Psoas muscle (tissue), 8 donors: ENCODE data around the gene EIF2B5. TPM values are rescaled to one million over a fixed set of nuclear protein-coding genes. Genes with fewer than 3 reads are reported as not detected.
A peak's percentile ranks its signal among the peaks of the same experiment; 100 is the strongest.

Source experiments
- ATAC-seq, 4 donors: fragments of 200-7000 bp; cut with Tn5 transposase; one replicate each; pipeline ENCODE4 v1.9.1; 2020; ENCODE audit warnings: moderate library complexity in 3 of 4, mild to moderate bottlenecking in 2 of 4
- DNase-seq, 2 donors: peaks; one replicate each; pipeline ENCODE4 v3.0.0-alpha.2; 2020
- H3K27ac ChIP-seq: fragments of 200-600 bp; one replicate; pipeline ENCODE4 v1.8.0; 2022
- H3K27me3 ChIP-seq, 3 donors: fragments of 200-600 bp in 1 of 3; one replicate each; pipeline versions ENCODE4 v1.6.1 to v1.8.0; 2013 to 2022; ENCODE audit warnings: low read length in 2 of 3, mild to moderate bottlenecking in 2 of 3, moderate library complexity in 1 of 3; ENCODE audit not compliant: insufficient read depth in 3 of 3
- H3K36me3 ChIP-seq, 2 donors: fragments of 200-600 bp in 1 of 2; one replicate each; pipeline versions ENCODE4 v1.6.1 to v1.8.0; 2013 to 2022; ENCODE audit warnings: low read depth in 1 of 2, mild to moderate bottlenecking in 1 of 2, moderate library complexity in 1 of 2; ENCODE audit not compliant: insufficient read depth in 1 of 2
- H3K4me1 ChIP-seq: fragments of 200-600 bp; one replicate; pipeline ENCODE4 v1.8.0; 2022
- H3K4me3 ChIP-seq: fragments of 200-600 bp; one replicate; pipeline ENCODE4 v1.8.0; 2022; ENCODE audit warnings: mild to moderate bottlenecking
- H3K9me3 ChIP-seq: fragments of 200-600 bp; one replicate; pipeline ENCODE4 v1.8.0; 2022
- CTCF ChIP-seq: fragments of 200-600 bp; IDR thresholded peaks from one replicate; pipeline ENCODE4 v1.8.0; 2022; ENCODE audit warnings: antibody characterized with exemption
- WGBS, 3 donors: extraction: QIAGEN DNeasy Blood & Tissue Kit; methylation state at CpG; one replicate each; pipeline versions ENCODE4 v1.1.6 to v1.1.7; 2013; 5-methylcytosine and 5-hydroxymethylcytosine counted together
- intact Hi-C, 2 donors: fragments of 100-400 bp; cut with DNase I; formaldehyde crosslinking; loops; one replicate each; pipeline versions ENCODE4 v1.11.0 to v1.14.2; 2022
- polyA plus RNA-seq, 3 donors: library from polyadenylated mRNA; stranded (reverse); fragments of 200-250 nt; gene quantifications; one replicate each; pipeline ENCODE4 v1.2.3, GENCODE V29; 2013
- total RNA-seq, 4 donors: library from RNA; stranded (reverse); fragmentation: NEBNext Ultra II Directional in 2 of 4; extraction: Animal tissue kit (Norgen Biotek cat#: 25700) in 2 of 4; gene quantifications; one replicate each; pipeline versions ENCODE4 v1.2.1 to v1.2.4, GENCODE V29; 2021 to 2023
- donor health status: healthy with polysubstance abuse.
- donor health status: DM: no; HTN: no; CAD: no; lungs with moderate emphysema.
- donor health status: Bipolar disorder and iron deficiency.
- donor health status: healthy.
- donor health status: DM: yes; HTN: yes; CAD: no.
- donor health status: DM: no; HTN: no; CAD: no.
- donor health status: DM: no; HTN: no; CAD: no.
- donor health status: DM: yes; HTN: yes; CAD: no.

The EIF2B5 gene
- total and polyA plus RNA-seq, 7 donors, result 44.0 to 101 (median 55.1) TPM

GRCh38 chr3:184183679-184184078, 48.5 kb downstream of the EIF2B5 start:
- intact Hi-C loops, result loop anchor here in 1 of 2 donors (5.0 kb wide), 1 partner anchor 41 kb away; no protein-coding TSS in a partner anchor

GRCh38 chr3:184184546-184185230, 49.5 kb downstream of the EIF2B5 start:
- peaks cover 26% of the 10 kb centered on the region for H3K4me1 ChIP-seq
- no peaks in the 10 kb centered on the region for H3K9me3 ChIP-seq
- peak overlapping the region; percentile 93 for H3K4me3 ChIP-seq
- WGBS, 3 donors, result 90 to 93% (median 90%) methylated on average over 18 of the region's 18 CpGs
- TF ChIP-seq CTCF, result no peak
- DNase-seq (no peak), ATAC-seq (no peak)
- H3K27ac ChIP-seq, result peak overlapping the region; percentile 92
- H3K36me3 ChIP-seq, result peaks cover 25 to 79% of the 10 kb centered on the region in 2 donors
- intact Hi-C loops, result loop anchor here (1.0 to 5.0 kb wide), 2 partner anchors 9 to 42 kb away; no protein-coding TSS in a partner anchor
- no peaks in the 10 kb centered on the region for H3K27me3 ChIP-seq

More at GRCh38 chr3:184183679-184184078, 48.5 kb downstream of the EIF2B5 start:
- 65 to 69% (median 68%) methylated on average over 5 of the region's 5 CpGs for WGBS, 3 donors
- ATAC-seq (no peak), DNase-seq (no peak)
- TF ChIP-seq CTCF, result no peak
- Histone ChIP-seq H3K27me3 (no peaks in the 10 kb centered on the region), H3K36me3 (peaks cover 19 to 79% of the 10 kb centered on the region in 2 donors), H3K9me3 (no peaks in the 10 kb centered on the region), H3K4me3 (no peak overlapping the region), H3K27ac (no peak overlapping the region), H3K4me1 (peaks cover 26% of the 10 kb centered on the region)

- no peaks in the 10 kb centered on the region for H3K9me3 ChIP-seq
- H3K4me1 ChIP-seq, result peaks cover 26% of the 10 kb centered on the region
- DNase-seq (peak; percentile 99 to 100), ATAC-seq (peak; percentile 96 to 98 (median 96))
- no peaks in the 10 kb centered on the region for H3K27me3 ChIP-seq
- H3K27ac ChIP-seq, result peak overlapping the region; percentile 92
- TF ChIP-seq CTCF, result no peak
- peak overlapping the region; percentile 93 for H3K4me3 ChIP-seq
- H3K36me3 ChIP-seq, result peaks cover 30 to 79% of the 10 kb centered on the region in 2 donors
- 1% methylated on average over 54 to 55 of the region's 55 CpGs for WGBS, 3 donors
- intact Hi-C loops, result loop anchor here (1.0 to 2.0 kb wide), 2 partner anchors 10 to 63 kb away; partner anchors contain the start of genes ALG3 (in 2 of the 2) and EEF1AKMT4 (in 2 of the 2)
Measured at GRCh38 chr3:184185461-184186183, 50.5 kb downstream of the EIF2B5 start.

- peak; percentile 70 to 89 for DNase-seq
Measured at GRCh38 chr3:184186184-184186901, 51.2 kb downstream of the EIF2B5 start, which contains the start of gene ABCF3. Gene ABCF3 (plus strand): TSS chr3:184186199. CDS start chr3:184186208, 9 bp downstream.

More at GRCh38 chr3:184186184-184186901, 51.2 kb downstream of the EIF2B5 start, which contains the start of gene ABCF3:
- Histone ChIP-seq H3K27ac (peak within 1 kb of the TSS; percentile 92), H3K27me3 (no peaks in the 10 kb centered on the region), H3K36me3 (peaks cover 30 to 79% of the 10 kb centered on the region in 2 donors), H3K9me3 (no peaks in the 10 kb centered on the region), H3K4me3 (peak within 1 kb of the TSS; percentile 93), H3K4me1 (peaks cover 26% of the 10 kb centered on the region)
- peak; percentile 35 to 63 (median 48) for ATAC-seq
- intact Hi-C loops, result loop anchor here (2.0 kb wide), 1 partner anchor 62 kb away; the partner anchor contains the start of genes ALG3 (in 2 of the 2) and EEF1AKMT4 (in 2 of the 2)
- TF ChIP-seq CTCF, result no peak
- WGBS, 3 donors, result 0 to 1% (median 1%) methylated on average over 44 to 45 of the region's 45 CpGs
